Transverse colon (tissue), 4 donors: Measurements from ENCODE around the gene EPS8. TPM values are rescaled to one million over a fixed set of nuclear protein-coding genes. Genes with fewer than 3 reads are reported as not detected.

Source experiments
- DNase-seq: peaks from one replicate; pipeline ENCODE4 v3.0.0-alpha.2; 2019
- H3K27ac ChIP-seq, 4 donors: fragments of 200-600 bp; sonication (generic); 2 replicates each; pipeline ENCODE4 v1.5.1; 2016 to 2018; ENCODE audit warnings: inconsistent platforms in 4 of 4
- H3K27me3 ChIP-seq: fragments of 200-600 bp; sonication (generic); 2 replicates; pipeline ENCODE4 v1.5.1; 2017; ENCODE audit warnings: inconsistent platforms
- H3K36me3 ChIP-seq, 4 donors: fragments of 200-600 bp; sonication (generic); 2 replicates each; pipeline ENCODE4 v1.5.1; 2017 to 2019; ENCODE audit warnings: inconsistent platforms in 4 of 4
- H3K4me1 ChIP-seq, 4 donors: fragments of 200-600 bp; sonication (generic); 2 replicates each; pipeline ENCODE4 v1.5.1; 2017 to 2020; ENCODE audit warnings: inconsistent platforms in 4 of 4
- H3K4me3 ChIP-seq, 4 donors: fragments of 200-600 bp; sonication (generic); 1 replicate in 1 of 4; 2 replicates in 3 of 4; pipeline versions ENCODE4 v1.5.1 to v1.6.1; 2017 to 2019; ENCODE audit warnings: inconsistent platforms in 4 of 4
- H3K9me3 ChIP-seq, 2 donors: fragments of 200-600 bp; sonication (generic); 2 replicates each; pipeline ENCODE4 v1.5.1; 2017 to 2019; ENCODE audit warnings: inconsistent platforms in 2 of 2
- EP300 ChIP-seq: sonication (generic); formaldehyde crosslinking; IDR thresholded peaks from one replicate; pipeline ENCODE4 v1.6.1; 2017; ENCODE audit warnings: antibody characterized with exemption, low read depth
- POLR2A ChIP-seq: fragments of 450-650 bp; IDR thresholded peaks from one replicate; pipeline ENCODE4 v1.6.1; 2016; ENCODE audit warnings: antibody characterized with exemption, mild to moderate bottlenecking, moderate library complexity
- POLR2AphosphoS5 ChIP-seq, 3 donors: sonication (generic); formaldehyde crosslinking; IDR thresholded peaks; one replicate each; pipeline ENCODE4 v1.6.1; 2016; ENCODE audit warnings: antibody characterized with exemption in 3 of 3
- WGBS, 2 donors: methylation state at CpG; one replicate each; pipeline ENCODE4 v1.1.5; 2018; ENCODE audit warnings: low coverage in 1 of 2; 5-methylcytosine and 5-hydroxymethylcytosine counted together
- in situ Hi-C, 4 donors: fragments of 200-750 bp; cut with MboI; loops; one replicate each; pipeline versions ENCODE4 v1.15.0 to v1.15.1; 2017; ENCODE audit warnings: low sequenced_read_pairs in 3 of 4, low pct_ligation_motif_present in 1 of 4, low pct_unique_long_range_greater_than_20kb in 1 of 4
- intact Hi-C: fragments of 100-400 bp; cut with DNase I; formaldehyde crosslinking; loops from one replicate; pipeline ENCODE4 v1.15.1; 2023; ENCODE audit warnings: low total_unique reads
- total RNA-seq, 4 donors: library from RNA; depleted of rRNA; stranded (reverse); fragments of >200 nt; gene quantifications; one replicate each; pipeline ENCODE4 v1.1.0, GENCODE V29; 2016
- TF ChIP-seq, protein P1 (sequence below), 5 experiments: fragments of 200-600 bp in 3 of 5; fragments of 450-650 bp in 2 of 5; sonication (generic) in 3 of 5; IDR thresholded peaks; 1 replicate in 2 of 5; 2 replicates in 3 of 5; pipeline ENCODE4 v1.5.1; 2016 to 2017; ENCODE audit warnings: antibody characterized with exemption in 5 of 5, inconsistent platforms in 3 of 5, mild to moderate bottlenecking in 2 of 5, moderate library complexity in 1 of 5

EPS8 gene
- total RNA-seq, 4 donors from 2014 or later: 55.1 to 180 (median 140) TPM

DNA sequence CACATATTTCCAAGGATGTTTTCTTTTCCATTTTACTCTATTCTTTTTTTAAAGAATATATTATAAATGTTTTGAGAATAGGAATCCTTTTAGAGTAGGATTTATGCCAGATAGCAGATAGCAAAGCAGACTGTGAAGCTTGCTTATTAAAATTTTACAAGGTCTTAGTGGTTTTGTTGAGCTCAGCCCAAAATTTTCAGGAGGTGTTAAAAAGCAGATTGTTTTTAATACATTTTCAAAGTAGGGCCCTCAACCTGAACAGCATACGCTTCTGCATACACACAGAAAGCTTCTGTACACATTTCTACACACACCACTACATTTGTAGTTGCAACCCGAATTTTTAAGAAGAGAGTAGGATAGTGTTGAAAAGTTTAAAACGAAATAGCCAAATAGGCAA, 151.0 kb downstream of the EPS8 start:
- Histone ChIP-seq H3K36me3 (peaks cover 0 to 21% (median 4%) of the 10 kb centered on the region in 4 donors), H3K27me3 (no peaks in the 10 kb centered on the region), H3K27ac (no peak overlapping the region), H3K4me1 (peaks cover 0 to 4% (median 0%) of the 10 kb centered on the region in 4 donors), H3K9me3 (no peaks in the 10 kb centered on the region), H3K4me3 (no peak overlapping the region)
- no peak for DNase-seq
- TF ChIP-seq, protein P1, sequence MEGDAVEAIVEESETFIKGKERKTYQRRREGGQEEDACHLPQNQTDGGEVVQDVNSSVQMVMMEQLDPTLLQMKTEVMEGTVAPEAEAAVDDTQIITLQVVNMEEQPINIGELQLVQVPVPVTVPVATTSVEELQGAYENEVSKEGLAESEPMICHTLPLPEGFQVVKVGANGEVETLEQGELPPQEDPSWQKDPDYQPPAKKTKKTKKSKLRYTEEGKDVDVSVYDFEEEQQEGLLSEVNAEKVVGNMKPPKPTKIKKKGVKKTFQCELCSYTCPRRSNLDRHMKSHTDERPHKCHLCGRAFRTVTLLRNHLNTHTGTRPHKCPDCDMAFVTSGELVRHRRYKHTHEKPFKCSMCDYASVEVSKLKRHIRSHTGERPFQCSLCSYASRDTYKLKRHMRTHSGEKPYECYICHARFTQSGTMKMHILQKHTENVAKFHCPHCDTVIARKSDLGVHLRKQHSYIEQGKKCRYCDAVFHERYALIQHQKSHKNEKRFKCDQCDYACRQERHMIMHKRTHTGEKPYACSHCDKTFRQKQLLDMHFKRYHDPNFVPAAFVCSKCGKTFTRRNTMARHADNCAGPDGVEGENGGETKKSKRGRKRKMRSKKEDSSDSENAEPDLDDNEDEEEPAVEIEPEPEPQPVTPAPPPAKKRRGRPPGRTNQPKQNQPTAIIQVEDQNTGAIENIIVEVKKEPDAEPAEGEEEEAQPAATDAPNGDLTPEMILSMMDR (IDR thresholded peaks at IDR 0.05): no peak
- TF ChIP-seq POLR2A: no peak
- no peak for TF ChIP-seq EP300
- no peak for TF ChIP-seq POLR2AphosphoS5 (IDR thresholded peaks at IDR 0.05)
- 66 to 71% methylated on average over 3 of the region's 3 CpGs for WGBS, 2 donors
- in situ Hi-C loops: no loop called here
- intact Hi-C loops: loop anchor here (10.0 kb wide), 1 partner anchor 47 kb away; no protein-coding TSS in a partner anchor

DNA sequence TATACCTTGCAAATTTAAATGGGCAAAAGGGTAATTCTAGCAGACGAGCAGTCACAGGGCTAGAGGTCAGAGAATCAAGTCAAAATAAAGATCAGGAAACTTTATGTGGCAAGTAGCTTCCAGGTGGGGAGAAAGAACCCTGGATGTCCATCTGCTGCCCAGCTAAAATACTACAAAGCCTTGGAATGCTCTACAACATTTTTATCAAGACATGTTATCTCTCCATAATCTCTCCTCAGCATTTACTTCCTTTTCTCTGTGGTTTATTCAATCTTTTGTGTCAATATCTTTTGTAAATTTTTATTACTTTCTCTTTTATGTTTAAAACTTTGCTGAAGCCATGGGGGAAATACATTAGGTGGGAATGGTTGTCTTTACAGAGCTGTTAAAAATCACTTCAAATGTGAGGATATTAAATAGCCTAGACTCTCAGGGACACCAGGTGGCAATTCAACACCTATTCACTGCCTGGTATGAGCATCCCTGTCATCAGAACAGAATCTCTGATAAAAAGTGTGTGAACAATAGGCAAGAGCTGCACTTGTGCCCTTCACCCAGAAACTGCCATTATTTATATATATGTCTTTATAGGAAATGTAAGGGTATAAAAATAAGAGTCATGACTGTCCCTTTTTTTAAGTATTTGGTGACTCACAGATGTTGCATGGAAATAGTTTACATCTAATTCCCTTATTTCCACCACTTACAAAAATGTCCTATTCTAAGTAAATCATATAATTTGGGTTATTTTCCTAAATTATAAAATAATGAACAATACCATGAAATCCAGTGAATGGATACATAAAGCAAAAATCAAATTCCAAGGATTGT, 152.9 kb downstream of the EPS8 start:
- intact Hi-C loops: loop anchor here (10.0 kb wide), 1 partner anchor 49 kb away; no protein-coding TSS in a partner anchor
- Histone ChIP-seq H3K27ac (no peak overlapping the region), H3K36me3 (peaks cover 0 to 14% (median 4%) of the 10 kb centered on the region in 4 donors), H3K9me3 (no peaks in the 10 kb centered on the region), H3K4me3 (no peak overlapping the region), H3K4me1 (peaks cover 0 to 4% (median 0%) of the 10 kb centered on the region in 4 donors), H3K27me3 (no peaks in the 10 kb centered on the region)
- in situ Hi-C loops: no loop called here
- DNase-seq: no peak
- TF ChIP-seq POLR2A: no peak
- TF ChIP-seq POLR2AphosphoS5 (IDR thresholded peaks at IDR 0.05): no peak
- TF ChIP-seq EP300: no peak
- TF ChIP-seq, protein P1 (IDR thresholded peaks at IDR 0.05): no peak
- WGBS, 2 donors: 58 to 69% methylated on average over 1 of the region's 1 CpG

DNA sequence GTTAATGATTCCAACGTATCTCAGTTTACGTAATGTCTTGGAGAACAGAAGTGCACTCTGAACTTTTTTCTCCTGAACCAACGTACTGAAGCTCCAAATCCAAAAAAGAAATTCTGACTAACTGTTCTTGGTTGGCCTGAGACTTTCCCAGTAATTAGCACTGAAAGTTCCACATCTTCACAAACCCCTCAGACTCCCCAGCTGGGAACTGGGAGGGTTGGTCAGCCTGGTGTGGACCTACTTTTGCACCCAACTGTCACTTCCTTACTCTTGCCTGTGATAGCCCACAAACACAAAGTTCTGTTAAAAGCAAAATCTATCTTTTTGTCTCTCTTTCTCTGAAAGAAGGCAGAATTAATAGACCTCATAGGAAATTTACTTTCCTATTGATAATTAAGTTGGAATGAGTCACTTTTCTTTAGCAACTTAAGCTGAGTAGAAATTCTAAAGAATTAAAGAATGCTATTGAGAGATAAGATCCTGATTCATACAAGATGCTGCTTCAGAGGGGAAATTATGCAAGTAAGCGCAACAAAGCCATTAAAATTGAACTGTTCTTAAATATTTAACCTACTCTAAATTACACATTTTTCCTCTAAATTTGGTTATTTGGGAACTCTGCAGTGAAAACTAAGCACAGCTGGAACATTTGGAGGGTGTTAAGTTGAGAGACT, 155.0 kb downstream of the EPS8 start:
- no peaks in the 10 kb centered on the region for H3K9me3 ChIP-seq
- H3K36me3 ChIP-seq: no peaks in the 10 kb centered on the region
- peaks cover 0 to 24% (median 7%) of the 10 kb centered on the region in 4 donors for H3K4me1 ChIP-seq
- H3K27me3 ChIP-seq: no peaks in the 10 kb centered on the region
- TF ChIP-seq, protein P1 (IDR thresholded peaks at IDR 0.05): no peak
- TF ChIP-seq POLR2A (no peak), POLR2AphosphoS5 (IDR thresholded peaks at IDR 0.05) (no peak), EP300 (no peak)
- H3K4me3 ChIP-seq: no peak overlapping the region
- intact Hi-C loops: loop anchor here (10.0 kb wide), 1 partner anchor 51 kb away; no protein-coding TSS in a partner anchor
- WGBS, 2 donors: 85 to 89% methylated on average over 4 of the region's 4 CpGs
- no peak overlapping the region for H3K27ac ChIP-seq
- in situ Hi-C loops: no loop called here
- DNase-seq: no peak

DNA sequence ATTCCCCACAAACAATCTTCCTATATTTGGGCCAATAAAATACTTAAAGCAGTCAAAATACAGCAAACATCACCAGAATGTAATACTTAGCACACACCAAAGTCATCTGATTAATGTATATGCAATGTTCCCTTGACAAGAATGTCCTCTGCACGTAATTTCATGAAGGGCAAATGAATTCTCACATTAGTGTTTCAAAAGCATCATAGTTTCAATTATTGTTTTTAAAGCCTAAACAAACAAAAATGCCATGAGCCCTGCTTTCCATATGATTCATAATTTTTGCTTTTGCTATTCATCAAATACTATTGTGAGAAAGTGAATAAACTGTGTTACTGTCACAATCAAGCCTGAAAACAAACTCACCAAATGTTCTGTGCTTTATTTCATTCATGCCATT, 156.0 kb downstream of the EPS8 start:
- no peaks in the 10 kb centered on the region for H3K9me3 ChIP-seq
- TF ChIP-seq, protein P1 (IDR thresholded peaks at IDR 0.05): no peak
- TF ChIP-seq POLR2AphosphoS5 (IDR thresholded peaks at IDR 0.05) (no peak), EP300 (no peak), POLR2A (no peak)
- no peak overlapping the region for H3K27ac ChIP-seq
- H3K4me1 ChIP-seq: peaks cover 4 to 33% (median 14%) of the 10 kb centered on the region in 4 donors
- in situ Hi-C loops: no loop called here
- H3K27me3 ChIP-seq: no peaks in the 10 kb centered on the region
- no peak for DNase-seq
- intact Hi-C loops: loop anchor here (10.0 kb wide), 1 partner anchor 52 kb away; no protein-coding TSS in a partner anchor
- H3K4me3 ChIP-seq: no peak overlapping the region
- 69 to 90% methylated on average over 1 of the region's 1 CpG for WGBS, 2 donors
- no peaks in the 10 kb centered on the region for H3K36me3 ChIP-seq
